Vagina (tissue), 2 donors: ENCODE data around the gene PAAF1. TPM values are rescaled to one million over a fixed set of nuclear protein-coding genes. Genes with fewer than 3 reads are reported as not detected.

ENCODE experiments used
- DNase-seq, 2 donors: peaks; one replicate each; pipeline ENCODE4 v3.0.0-alpha.2; 2017; ENCODE audit errors: extremely low spot score in 2 of 2
- H3K27ac ChIP-seq: fragments of 200-600 bp; sonication (generic); one replicate; pipeline ENCODE4 v1.5.1; 2019
- H3K27me3 ChIP-seq: fragments of 200-600 bp; sonication (generic); one replicate; pipeline ENCODE4 v1.5.1; 2019
- H3K36me3 ChIP-seq, 2 donors: fragments of 200-600 bp; sonication (generic); one replicate each; pipeline ENCODE4 v1.5.1; 2017 to 2019
- H3K4me1 ChIP-seq: fragments of 200-600 bp; sonication (generic); one replicate; pipeline ENCODE4 v1.5.1; 2019
- H3K4me3 ChIP-seq, 2 donors: fragments of 200-600 bp; sonication (generic); 1 replicate in 1 of 2; 2 replicates in 1 of 2; pipeline ENCODE4 v1.5.1; 2016 to 2019
- H3K9me3 ChIP-seq: fragments of 200-600 bp; sonication (generic); one replicate; pipeline ENCODE4 v1.5.1; 2019
- POLR2A ChIP-seq, 2 donors: fragments of 450-650 bp; IDR thresholded peaks; one replicate each; pipeline ENCODE4 v1.6.1; 2017; ENCODE audit warnings: antibody characterized with exemption in 2 of 2, mild to moderate bottlenecking in 2 of 2, moderate library complexity in 2 of 2
- POLR2AphosphoS5 ChIP-seq, 2 donors: sonication (generic); formaldehyde crosslinking; IDR thresholded peaks; one replicate each; pipeline ENCODE4 v1.9.0; 2017; ENCODE audit warnings: antibody characterized with exemption in 2 of 2, mild to moderate bottlenecking in 2 of 2, low read depth in 1 of 2; ENCODE audit not compliant: insufficient read depth in 1 of 2
- intact Hi-C: fragments of 100-400 bp; cut with DNase I; formaldehyde crosslinking; loops from one replicate; pipeline ENCODE4 v1.15.1; 2023
- total RNA-seq: library from RNA; depleted of rRNA; stranded (reverse); fragments of >200 nt; gene quantifications from one replicate; pipeline ENCODE4 v1.2.3, GENCODE V29; 2016
- TF ChIP-seq, protein P1 (sequence below), 3 experiments: fragments of 450-650 bp in 2 of 3; fragments of 200-600 bp in 1 of 3; sonication (generic) in 1 of 3; IDR thresholded peaks; one replicate each; pipeline ENCODE4 v1.5.1; 2017 to 2019; ENCODE audit warnings: antibody characterized with exemption in 3 of 3, mild to moderate bottlenecking in 2 of 3, moderate library complexity in 2 of 3

PAAF1 gene
- total RNA-seq, 1 donor from 2014 or later, result 4.2 TPM

DNA sequence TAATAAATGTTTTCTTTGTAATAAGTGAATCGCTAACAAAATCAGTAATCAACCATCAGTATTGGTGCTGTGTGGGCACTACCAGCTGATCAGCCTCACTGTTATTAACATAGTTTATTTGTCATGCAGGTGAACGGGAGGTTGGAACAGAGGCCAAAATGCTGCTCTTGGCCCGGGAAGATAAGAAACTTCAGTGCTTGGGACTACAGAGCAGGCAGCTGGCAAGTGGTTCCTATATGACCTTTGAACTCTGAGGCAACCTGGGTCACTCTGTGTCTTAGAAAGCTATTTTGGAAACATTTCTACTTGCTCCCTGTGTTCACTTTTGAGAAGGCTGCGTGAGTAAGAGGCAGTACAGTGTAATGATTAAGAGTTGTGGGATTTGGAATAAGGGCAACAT is 37.5 kb downstream of the PAAF1 start:
- Histone ChIP-seq H3K9me3 (no peaks in the 10 kb centered on the region), H3K36me3 (peaks cover 0 to 57% of the 10 kb centered on the region in 2 donors), H3K4me3 (no peak overlapping the region), H3K27ac (no peak overlapping the region), H3K4me1 (no peaks in the 10 kb centered on the region), H3K27me3 (no peaks in the 10 kb centered on the region)
- TF ChIP-seq, protein P1, sequence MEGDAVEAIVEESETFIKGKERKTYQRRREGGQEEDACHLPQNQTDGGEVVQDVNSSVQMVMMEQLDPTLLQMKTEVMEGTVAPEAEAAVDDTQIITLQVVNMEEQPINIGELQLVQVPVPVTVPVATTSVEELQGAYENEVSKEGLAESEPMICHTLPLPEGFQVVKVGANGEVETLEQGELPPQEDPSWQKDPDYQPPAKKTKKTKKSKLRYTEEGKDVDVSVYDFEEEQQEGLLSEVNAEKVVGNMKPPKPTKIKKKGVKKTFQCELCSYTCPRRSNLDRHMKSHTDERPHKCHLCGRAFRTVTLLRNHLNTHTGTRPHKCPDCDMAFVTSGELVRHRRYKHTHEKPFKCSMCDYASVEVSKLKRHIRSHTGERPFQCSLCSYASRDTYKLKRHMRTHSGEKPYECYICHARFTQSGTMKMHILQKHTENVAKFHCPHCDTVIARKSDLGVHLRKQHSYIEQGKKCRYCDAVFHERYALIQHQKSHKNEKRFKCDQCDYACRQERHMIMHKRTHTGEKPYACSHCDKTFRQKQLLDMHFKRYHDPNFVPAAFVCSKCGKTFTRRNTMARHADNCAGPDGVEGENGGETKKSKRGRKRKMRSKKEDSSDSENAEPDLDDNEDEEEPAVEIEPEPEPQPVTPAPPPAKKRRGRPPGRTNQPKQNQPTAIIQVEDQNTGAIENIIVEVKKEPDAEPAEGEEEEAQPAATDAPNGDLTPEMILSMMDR (IDR thresholded peaks at IDR 0.05), result no peak
- TF ChIP-seq POLR2A (IDR thresholded peaks at IDR 0.05) (no peak), POLR2AphosphoS5 (IDR thresholded peaks at IDR 0.05; ENCODE audit: insufficient read depth in 1 of 2, low read depth in 1 of 2) (no peak)
- intact Hi-C loops, result no loop called here
- no peak for DNase-seq

DNA sequence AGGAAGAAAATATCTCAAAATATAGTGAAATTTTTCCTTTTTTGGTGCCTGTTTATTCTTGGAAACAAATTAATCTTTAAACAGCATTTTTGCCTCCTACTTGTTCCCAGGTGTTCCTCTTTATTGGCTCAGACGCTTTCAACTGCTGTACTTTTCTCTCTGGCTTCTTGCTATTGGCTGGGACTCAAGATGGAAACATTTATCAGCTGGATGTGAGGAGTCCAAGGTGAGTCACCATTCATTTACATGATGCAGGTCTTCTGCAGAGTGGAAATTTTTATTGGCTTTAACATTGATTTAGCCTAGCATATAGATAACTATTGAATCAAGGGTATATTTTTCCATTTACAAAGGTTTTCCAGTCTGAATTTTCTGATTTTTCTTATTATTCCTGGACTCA is 39.6 kb downstream of the PAAF1 start:
- Histone ChIP-seq H3K27ac (no peak overlapping the region), H3K27me3 (no peaks in the 10 kb centered on the region), H3K36me3 (peaks cover 0 to 55% of the 10 kb centered on the region in 2 donors), H3K4me1 (no peaks in the 10 kb centered on the region), H3K4me3 (no peak overlapping the region), H3K9me3 (no peaks in the 10 kb centered on the region)
- no peak for DNase-seq
- TF ChIP-seq POLR2AphosphoS5 (IDR thresholded peaks at IDR 0.05; ENCODE audit: insufficient read depth in 1 of 2, low read depth in 1 of 2) (no peak), POLR2A (IDR thresholded peaks at IDR 0.05) (no peak)
- TF ChIP-seq, protein P1 (IDR thresholded peaks at IDR 0.05), result no peak
- intact Hi-C loops, result no loop called here

DNA sequence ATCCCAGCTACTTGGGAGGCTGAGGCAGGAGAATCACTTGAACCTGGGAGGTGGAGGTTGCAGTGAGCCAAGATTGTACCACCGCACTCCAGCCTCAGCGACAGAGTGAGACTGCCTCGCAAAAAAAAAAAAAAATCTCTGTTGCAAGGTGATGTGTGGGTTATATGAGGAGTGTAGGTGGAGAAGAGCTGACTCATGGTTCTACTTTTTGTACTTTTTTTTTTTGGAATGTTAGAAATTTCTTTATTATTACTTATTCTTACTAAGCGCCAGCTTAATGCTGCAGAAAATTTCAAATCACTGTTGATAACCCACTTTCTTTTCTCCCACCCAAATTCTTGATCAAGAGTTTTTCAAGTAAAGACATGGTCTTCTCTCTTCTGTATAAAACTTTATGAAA is 44.4 kb downstream of the PAAF1 start:
- H3K4me1 ChIP-seq, result no peaks in the 10 kb centered on the region
- H3K27me3 ChIP-seq, result no peaks in the 10 kb centered on the region
- no peak overlapping the region for H3K27ac ChIP-seq
- H3K4me3 ChIP-seq, result no peak overlapping the region
- no peaks in the 10 kb centered on the region for H3K9me3 ChIP-seq
- no peak for DNase-seq
- intact Hi-C loops, result no loop called here
- H3K36me3 ChIP-seq, result peaks cover 0 to 49% of the 10 kb centered on the region in 2 donors
- TF ChIP-seq POLR2AphosphoS5 (IDR thresholded peaks at IDR 0.05; ENCODE audit: insufficient read depth in 1 of 2, low read depth in 1 of 2) (no peak), POLR2A (IDR thresholded peaks at IDR 0.05) (no peak)
- TF ChIP-seq, protein P1 (IDR thresholded peaks at IDR 0.05), result no peak

DNA sequence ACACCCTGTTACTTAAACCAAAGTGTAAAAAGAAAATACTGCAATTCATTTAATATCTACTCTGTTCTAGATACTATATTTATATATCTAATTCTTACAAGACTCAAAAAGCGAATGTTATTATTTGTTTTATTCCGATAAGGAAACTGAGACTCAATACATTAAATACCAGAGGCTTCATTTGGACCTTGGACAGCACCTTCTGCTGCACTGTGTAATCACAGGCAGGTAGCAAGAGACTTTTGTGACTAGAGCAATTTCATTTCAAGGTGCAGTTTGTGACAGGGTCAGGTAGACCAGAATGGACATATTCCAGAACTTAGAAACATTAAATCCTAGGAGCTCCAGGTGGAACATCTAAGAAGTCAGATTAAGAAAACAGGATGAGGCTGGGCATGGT is 52.6 kb downstream of the PAAF1 start:
- Histone ChIP-seq H3K36me3 (peaks cover 0 to 57% of the 10 kb centered on the region in 2 donors), H3K4me3 (no peak overlapping the region), H3K27me3 (no peaks in the 10 kb centered on the region), H3K4me1 (no peaks in the 10 kb centered on the region), H3K9me3 (no peaks in the 10 kb centered on the region), H3K27ac (no peak overlapping the region)
- TF ChIP-seq POLR2AphosphoS5 (IDR thresholded peaks at IDR 0.05; ENCODE audit: insufficient read depth in 1 of 2, low read depth in 1 of 2) (no peak), POLR2A (IDR thresholded peaks at IDR 0.05) (no peak)
- TF ChIP-seq, protein P1 (IDR thresholded peaks at IDR 0.05), result no peak
- DNase-seq, result no peak
- intact Hi-C loops, result no loop called here

DNA sequence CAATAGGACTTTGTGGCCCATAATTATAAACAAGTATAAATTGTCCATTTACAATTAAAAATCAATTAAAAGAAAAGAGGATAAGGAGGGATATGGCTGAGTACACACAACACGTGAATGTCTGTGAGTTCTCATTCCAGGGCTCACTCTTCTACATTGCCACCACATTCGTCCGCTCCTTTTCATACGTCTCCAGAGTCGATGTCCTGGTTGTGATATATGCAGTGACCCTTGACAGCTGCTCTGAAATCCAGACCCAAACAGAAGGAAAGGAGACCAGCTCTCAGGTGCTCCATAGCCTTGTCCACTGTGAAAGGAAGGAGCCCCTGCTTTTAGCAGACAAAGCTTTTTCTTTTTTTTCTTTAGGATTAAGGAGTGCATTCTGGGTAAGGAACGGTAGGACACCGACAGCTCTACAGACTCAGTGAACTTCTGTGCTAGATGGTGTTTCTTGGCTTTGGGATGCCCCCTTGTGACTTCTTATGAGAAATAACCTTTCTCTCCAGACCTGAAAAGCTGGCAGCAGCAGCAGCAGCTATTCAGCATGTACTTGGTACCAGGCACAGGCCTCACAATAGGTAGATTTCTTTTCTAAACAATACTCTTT is 54.3 kb downstream of the PAAF1 start:
- TF ChIP-seq, protein P1 (IDR thresholded peaks at IDR 0.05), result no peak
- no peak for TF ChIP-seq POLR2AphosphoS5 (IDR thresholded peaks at IDR 0.05; ENCODE audit: insufficient read depth in 1 of 2, low read depth in 1 of 2)
- Histone ChIP-seq H3K4me3 (no peak overlapping the region), H3K4me1 (no peaks in the 10 kb centered on the region), H3K27me3 (no peaks in the 10 kb centered on the region), H3K27ac (no peak overlapping the region), H3K9me3 (no peaks in the 10 kb centered on the region), H3K36me3 (peaks cover 0 to 47% of the 10 kb centered on the region in 2 donors)
- intact Hi-C loops, result no loop called here
- DNase-seq, result no peak
